Brain pericyte (primary cell): ENCODE data around the gene THRB.
"Not testable (repeated sequence)": the region's sequence is repeated elsewhere in the genome, so short reads cannot be mapped to it uniquely, and the experiment has no call there.

Source experiments
- DNase-seq: peaks from one replicate; pipeline ENCODE4 v3.0.0-alpha.2; 2012; ENCODE audit warnings: low read depth, low spot score

THRB gene

GRCh38 chr3:24110051-24110450, 384.6 kb downstream of the THRB start:
- no peak for DNase-seq

- DNase-seq: no peak
These were observed 392.9 kb downstream of the THRB start for GRCh38 chr3:24101676-24102168.

DNA sequence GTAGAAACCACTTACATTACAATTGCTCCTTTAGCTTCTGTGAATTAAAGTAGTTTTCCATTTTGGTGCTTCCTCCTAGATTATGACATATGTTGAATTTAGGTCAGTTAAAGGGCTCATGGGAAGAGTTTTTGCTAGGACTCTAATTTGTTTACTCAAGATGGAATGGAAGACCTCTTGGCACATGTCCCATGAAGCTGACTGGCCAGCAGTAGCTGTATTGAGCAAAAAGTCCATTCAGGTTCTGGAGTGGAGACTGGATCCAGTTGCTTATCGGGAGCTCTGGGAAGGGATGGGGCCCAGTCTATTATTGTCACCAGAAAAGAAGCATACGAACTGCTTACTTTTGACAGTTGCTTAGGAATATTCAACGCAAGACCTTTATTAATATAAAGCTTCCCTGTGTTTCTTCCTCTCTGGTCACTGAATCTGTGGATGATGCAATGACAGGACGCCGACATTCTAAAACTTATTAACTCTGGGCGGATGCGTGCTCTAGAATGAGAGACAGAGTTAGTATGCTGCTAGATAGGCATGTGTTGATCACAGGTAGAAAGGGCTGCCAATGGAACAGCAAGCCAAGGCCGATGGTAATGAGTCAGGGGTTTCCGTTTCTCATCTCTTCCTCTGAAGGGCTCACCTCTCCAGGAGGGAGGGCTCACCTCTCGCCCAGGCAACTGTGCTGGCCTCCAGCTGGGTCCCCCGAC, 393.8 kb downstream of the THRB start:
- DNase-seq: no peak

DNA sequence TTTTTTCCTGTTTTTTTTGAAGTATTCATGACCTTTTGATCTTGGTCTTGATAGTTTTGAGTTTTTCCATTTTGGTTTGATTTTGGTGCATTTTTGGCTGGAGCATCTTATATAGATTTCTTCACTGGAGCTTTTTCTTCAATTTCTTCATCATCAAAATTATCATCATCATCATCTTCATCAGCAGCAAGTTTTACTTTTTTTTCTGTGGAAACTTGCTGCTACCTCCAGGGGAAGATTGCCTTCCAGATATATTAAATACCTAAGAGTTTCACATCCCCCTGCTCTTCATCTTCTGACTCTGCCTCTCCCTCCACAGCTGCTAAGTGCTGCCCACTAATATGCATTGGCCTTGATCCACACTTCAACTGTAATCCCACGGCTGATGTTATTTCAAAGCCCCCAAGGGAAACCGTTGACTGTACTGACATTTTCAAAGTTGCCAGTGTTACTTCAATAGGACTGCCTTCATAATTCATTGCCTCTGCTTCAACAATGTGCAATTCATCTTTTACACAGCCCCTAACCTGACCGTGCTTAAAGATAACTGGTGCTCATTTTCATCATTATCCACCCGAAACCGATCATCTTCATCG, 397.9 kb downstream of the THRB start:
- no peak for DNase-seq

DNA sequence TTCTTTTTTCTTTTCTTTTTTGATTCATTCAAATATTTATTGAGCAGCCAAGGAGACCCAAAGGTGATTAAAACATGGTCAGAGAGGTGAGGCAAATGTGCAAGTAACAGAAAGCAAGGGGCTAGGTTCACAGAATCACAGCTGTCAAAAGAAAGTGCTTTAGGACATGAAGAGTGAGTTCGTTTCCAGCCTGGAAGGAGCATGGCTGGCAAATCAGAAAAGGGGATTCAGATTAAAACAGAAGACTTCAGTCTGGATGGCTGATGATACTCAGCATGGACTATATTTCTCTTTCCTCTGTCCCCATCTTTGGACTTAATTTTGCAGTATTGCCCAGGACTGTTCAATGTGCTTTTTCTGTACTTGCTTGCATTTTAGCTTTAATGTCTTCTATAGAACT, 398.4 kb downstream of the THRB start:
- DNase-seq: no peak

DNA sequence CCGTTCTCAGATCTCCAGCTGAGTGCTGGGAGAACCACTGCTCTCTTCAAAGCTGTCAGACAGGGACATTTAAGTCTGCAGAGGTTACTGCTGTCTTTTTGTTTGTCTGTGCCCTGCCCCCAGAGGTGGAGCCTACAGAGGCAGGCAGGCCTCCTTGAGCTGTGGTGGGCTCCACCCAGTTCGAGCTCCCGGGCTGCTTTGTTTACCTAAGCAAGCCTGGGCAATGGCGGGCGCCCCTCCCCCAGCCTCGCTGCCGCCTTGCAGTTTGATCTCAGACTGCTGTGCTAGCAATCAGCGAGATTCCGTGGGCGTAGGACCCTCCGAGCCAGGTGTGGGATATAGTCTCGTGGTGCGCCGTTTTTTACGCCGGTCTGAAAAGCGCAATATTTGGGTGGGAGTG, 399.8 kb downstream of the THRB start:
- DNase-seq: not testable (repeated sequence)

DNA sequence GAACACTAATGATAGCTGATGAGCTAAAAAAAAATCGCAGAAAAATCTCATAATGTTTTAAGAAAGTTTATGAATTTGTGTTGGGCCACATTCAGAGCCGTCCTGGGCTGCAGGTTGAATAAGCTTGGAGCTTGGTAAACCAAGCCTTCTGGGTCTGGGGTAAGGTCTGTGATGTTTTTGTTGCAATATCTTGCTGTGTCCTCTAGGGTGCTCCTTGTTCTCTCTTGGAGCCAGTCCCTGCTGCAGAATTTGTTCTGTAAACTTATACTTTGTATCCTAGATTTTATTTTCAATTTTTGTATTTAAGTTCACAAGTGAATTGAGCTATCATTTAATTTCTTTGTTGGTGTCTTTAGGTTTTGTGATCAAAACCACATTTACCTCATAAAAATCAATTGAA, 405.9 kb downstream of the THRB start:
- DNase-seq: no peak

- DNase-seq: no peak
These were observed 407.2 kb downstream of the THRB start for GRCh38 chr3:24087469-24087868.

- no peak for DNase-seq
These were observed 407.8 kb downstream of the THRB start for GRCh38 chr3:24086617-24087404.

DNA sequence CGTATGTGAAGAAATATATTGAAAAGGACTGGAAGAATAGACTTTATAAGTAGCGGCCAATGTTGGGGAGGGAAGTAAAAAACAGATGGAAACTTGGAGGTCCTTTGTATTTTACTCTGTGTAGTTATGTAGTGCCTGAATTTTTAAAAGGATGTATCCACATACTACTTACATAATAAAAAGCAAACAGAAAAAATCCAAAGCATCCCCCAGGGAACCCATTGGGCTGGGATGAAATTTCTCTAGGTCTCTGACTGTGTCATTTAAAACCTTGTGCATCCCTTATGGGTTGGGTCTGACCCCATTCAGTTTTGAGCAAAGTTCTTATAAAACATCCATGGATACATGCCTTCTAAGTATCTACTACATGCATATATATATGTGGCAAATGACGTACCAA, 408.4 kb downstream of the THRB start:
- no peak for DNase-seq

DNA sequence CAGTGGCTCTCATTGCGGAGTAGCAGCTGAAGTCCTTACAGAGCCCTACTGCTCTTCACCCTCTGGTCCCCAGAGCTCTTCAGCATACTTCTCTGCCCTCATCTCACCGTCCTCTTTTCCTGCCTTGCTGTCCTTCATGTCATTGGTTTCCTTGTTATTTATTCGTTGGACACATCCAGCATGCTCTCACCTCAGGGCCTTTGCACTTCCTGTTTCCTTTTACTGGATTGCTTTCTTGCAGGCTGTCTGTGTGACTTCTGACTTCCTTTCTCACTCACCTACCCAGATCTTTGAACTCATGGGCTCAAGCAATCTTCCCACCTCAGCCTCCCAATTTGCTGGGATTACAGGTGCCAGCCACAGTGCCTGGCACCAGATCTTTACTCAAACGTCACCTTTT, 422.5 kb downstream of the THRB start:
- DNase-seq: no peak

DNA sequence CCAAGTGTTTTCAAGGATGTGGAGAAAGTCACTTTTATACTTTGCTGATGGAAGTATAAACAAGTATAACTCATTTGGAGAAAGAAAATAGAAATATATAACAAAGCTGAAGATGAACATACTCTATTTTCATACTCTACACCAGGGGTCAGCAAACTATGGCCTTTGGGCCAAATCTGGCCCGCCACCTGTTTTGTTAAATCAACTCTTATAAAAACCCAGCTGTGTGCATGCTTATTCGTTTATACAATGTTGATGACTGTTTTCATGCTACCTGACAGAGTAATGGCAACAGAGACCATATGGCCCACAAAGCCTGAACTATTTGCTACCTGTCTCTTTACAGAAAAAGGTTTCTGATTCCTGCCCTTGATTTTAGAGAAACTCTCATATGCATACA, 425.6 kb downstream of the THRB start:
- DNase-seq: no peak

- no peak for DNase-seq
These were observed 427.2 kb downstream of the THRB start for GRCh38 chr3:24067483-24067882.
